Vagina (tissue), 2 donors: ENCODE data around the gene ESAM.

Source experiments
- POLR2A ChIP-seq, 2 donors: fragments of 450-650 bp; IDR thresholded peaks; one replicate each; pipeline ENCODE4 v1.6.1; 2017; ENCODE audit warnings: antibody characterized with exemption in 2 of 2, mild to moderate bottlenecking in 2 of 2, moderate library complexity in 2 of 2
- TF ChIP-seq, protein P1 (sequence below), 3 experiments: fragments of 450-650 bp in 2 of 3; fragments of 200-600 bp in 1 of 3; sonication (generic) in 1 of 3; IDR thresholded peaks; one replicate each; pipeline ENCODE4 v1.5.1; 2017 to 2019; ENCODE audit warnings: antibody characterized with exemption in 3 of 3, mild to moderate bottlenecking in 2 of 3, moderate library complexity in 2 of 3

DNA sequence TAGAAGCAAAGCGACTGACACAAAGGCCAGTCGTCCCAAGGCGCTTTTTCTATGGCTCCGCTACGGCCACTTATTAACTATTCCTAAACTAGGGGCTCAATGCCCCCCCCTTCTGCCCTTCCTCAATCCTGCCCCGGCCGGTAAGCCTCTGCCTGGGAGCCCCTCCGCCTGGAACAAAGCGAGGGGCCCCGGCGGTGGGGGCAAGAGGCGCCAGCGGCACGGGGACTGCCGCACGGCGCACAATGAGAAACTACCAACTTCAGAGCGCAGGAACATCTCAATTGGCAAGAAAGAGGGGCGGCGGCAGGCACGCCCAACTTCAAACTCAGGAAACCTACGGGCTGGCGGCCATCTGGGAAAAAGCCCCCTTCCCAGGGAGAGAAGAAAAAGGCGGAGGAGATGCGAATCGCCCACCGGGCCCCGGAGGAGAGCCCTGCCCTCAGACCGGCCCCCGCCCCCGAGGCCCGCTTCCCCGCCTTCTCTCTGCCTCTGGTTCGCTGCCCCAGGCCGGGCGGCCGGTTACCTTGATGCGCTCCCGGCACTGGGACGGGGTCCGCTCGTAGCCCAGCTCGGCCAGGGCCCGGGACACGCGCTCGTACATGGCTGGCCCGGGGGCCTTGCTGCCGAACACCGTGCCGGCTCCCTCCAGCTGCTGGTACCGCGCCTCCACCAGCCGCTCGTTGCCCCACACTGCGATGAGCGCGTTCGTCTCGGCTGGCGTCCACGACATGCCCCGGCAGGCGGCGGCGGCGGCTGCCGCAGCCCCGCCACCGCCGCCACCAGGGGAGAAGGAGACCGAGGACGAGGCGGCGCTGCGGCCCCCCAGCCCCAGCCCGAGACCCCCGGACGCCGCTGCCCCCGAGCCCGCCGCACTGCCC is 37.5 kb upstream of the ESAM start:
- TF ChIP-seq, protein P1, sequence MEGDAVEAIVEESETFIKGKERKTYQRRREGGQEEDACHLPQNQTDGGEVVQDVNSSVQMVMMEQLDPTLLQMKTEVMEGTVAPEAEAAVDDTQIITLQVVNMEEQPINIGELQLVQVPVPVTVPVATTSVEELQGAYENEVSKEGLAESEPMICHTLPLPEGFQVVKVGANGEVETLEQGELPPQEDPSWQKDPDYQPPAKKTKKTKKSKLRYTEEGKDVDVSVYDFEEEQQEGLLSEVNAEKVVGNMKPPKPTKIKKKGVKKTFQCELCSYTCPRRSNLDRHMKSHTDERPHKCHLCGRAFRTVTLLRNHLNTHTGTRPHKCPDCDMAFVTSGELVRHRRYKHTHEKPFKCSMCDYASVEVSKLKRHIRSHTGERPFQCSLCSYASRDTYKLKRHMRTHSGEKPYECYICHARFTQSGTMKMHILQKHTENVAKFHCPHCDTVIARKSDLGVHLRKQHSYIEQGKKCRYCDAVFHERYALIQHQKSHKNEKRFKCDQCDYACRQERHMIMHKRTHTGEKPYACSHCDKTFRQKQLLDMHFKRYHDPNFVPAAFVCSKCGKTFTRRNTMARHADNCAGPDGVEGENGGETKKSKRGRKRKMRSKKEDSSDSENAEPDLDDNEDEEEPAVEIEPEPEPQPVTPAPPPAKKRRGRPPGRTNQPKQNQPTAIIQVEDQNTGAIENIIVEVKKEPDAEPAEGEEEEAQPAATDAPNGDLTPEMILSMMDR (IDR thresholded peaks at IDR 0.05), result no peak
- no peak for TF ChIP-seq POLR2A (IDR thresholded peaks at IDR 0.05)
